Prostate gland (tissue), 2 donors: ENCODE data around the gene LOXHD1.

ENCODE experiments used
- CTCF ChIP-seq, 4 experiments: fragments of 200-600 bp in 2 of 4; fragments of 450-650 bp in 2 of 4; sonication (generic) in 2 of 4; IDR thresholded peaks; 1 replicate in 3 of 4; 2 replicates in 1 of 4; pipeline ENCODE4 v1.5.1; 2016 to 2019; ENCODE audit warnings: antibody characterized with exemption in 4 of 4, mild to moderate bottlenecking in 2 of 4, moderate library complexity in 2 of 4
- POLR2A ChIP-seq: fragments of 450-650 bp; IDR thresholded peaks from one replicate; pipeline ENCODE4 v1.6.1; 2016; ENCODE audit warnings: antibody characterized with exemption, mild to moderate bottlenecking

GRCh38 chr18:46456691-46457090 is 200.3 kb downstream of the LOXHD1 start:
- no peak for TF ChIP-seq POLR2A
- no peak for TF ChIP-seq CTCF (IDR thresholded peaks at IDR 0.05)
